Breast epithelium (tissue), 4 donors: ENCODE measurements around the gene SNX27. TPM values are rescaled to one million over a fixed set of nuclear protein-coding genes. Genes with fewer than 3 reads are reported as not detected.

Source experiments
- DNase-seq, 2 donors: peaks; one replicate each; pipeline ENCODE4 v3.0.0-alpha.2; 2019; ENCODE audit warnings: low spot score in 2 of 2
- H3K27ac ChIP-seq, 2 donors: fragments of 200-600 bp; sonication (generic) in 1 of 2; one replicate each; pipeline ENCODE4 v1.5.1; 2016 to 2019; ENCODE audit warnings: mild to moderate bottlenecking in 1 of 2
- H3K27me3 ChIP-seq, 2 donors: fragments of 200-600 bp; sonication (generic) in 1 of 2; one replicate each; pipeline versions ENCODE4 v1.5.1 to v1.6.0; 2017 to 2019; ENCODE audit warnings: control low read depth in 1 of 2, mild to moderate bottlenecking in 1 of 2
- H3K36me3 ChIP-seq: fragments of 200-600 bp; one replicate; pipeline ENCODE4 v1.5.1; 2019
- H3K4me1 ChIP-seq, 2 donors: fragments of 200-600 bp; sonication (generic); one replicate each; pipeline ENCODE4 v1.5.1; 2016 to 2019; ENCODE audit warnings: control low read depth in 1 of 2
- H3K4me3 ChIP-seq, 3 donors: fragments of 200-600 bp; sonication (generic); 1 replicate in 2 of 3; 2 replicates in 1 of 3; pipeline ENCODE4 v1.5.1; 2016 to 2019; ENCODE audit warnings: mild to moderate bottlenecking in 3 of 3, moderate library complexity in 2 of 3
- H3K9me3 ChIP-seq, 2 donors: fragments of 200-600 bp; sonication (generic) in 1 of 2; one replicate each; pipeline ENCODE4 v1.5.1; 2016 to 2019; ENCODE audit warnings: control low read depth in 1 of 2
- CTCF ChIP-seq, 3 donors: fragments of 450-650 bp; IDR thresholded peaks; one replicate each; pipeline ENCODE4 v1.5.1; 2016 to 2017; ENCODE audit warnings: antibody characterized with exemption in 3 of 3, mild to moderate bottlenecking in 3 of 3, moderate library complexity in 3 of 3
- POLR2A ChIP-seq: fragments of 450-650 bp; IDR thresholded peaks from one replicate; pipeline ENCODE4 v1.6.1; 2016; ENCODE audit warnings: antibody characterized with exemption, mild to moderate bottlenecking, moderate library complexity
- POLR2AphosphoS5 ChIP-seq, 3 donors: sonication (generic); formaldehyde crosslinking; IDR thresholded peaks; one replicate each; pipeline ENCODE4 v1.6.1; 2017; ENCODE audit warnings: antibody characterized with exemption in 3 of 3
- intact Hi-C: fragments of 100-400 bp; cut with DNase I; formaldehyde crosslinking; loops from one replicate; pipeline ENCODE4 v1.15.1; 2023; ENCODE audit warnings: low total_unique reads
- total RNA-seq, 3 donors: library from RNA; depleted of rRNA; stranded (reverse); fragments of >200 nt; gene quantifications; one replicate each; pipeline ENCODE4 v1.1.0, GENCODE V29; 2016

Gene SNX27
- total RNA-seq, 3 donors from 2014 or later: 41.3 to 46.8 (median 43.6) TPM

GRCh38 chr1:151610142-151610541 lies 1.7 kb upstream of the SNX27 start:
- TF ChIP-seq POLR2AphosphoS5 (IDR thresholded peaks at IDR 0.05) (no peak), CTCF (IDR thresholded peaks at IDR 0.05) (no peak), POLR2A (no peak)
- H3K4me3 ChIP-seq: no peak overlapping the region
- no peak overlapping the region for H3K27ac ChIP-seq
- H3K27me3 ChIP-seq: no peaks in the 10 kb centered on the region
- no peak for DNase-seq
- H3K36me3 ChIP-seq: no peaks in the 10 kb centered on the region
- no peaks in the 10 kb centered on the region for H3K9me3 ChIP-seq
- no peaks in the 10 kb centered on the region for H3K4me1 ChIP-seq
- intact Hi-C loops: no loop called here

- Histone ChIP-seq H3K27ac (peak overlapping the region; percentile 91 to 96), H3K9me3 (no peaks in the 10 kb centered on the region), H3K27me3 (no peaks in the 10 kb centered on the region), H3K4me3 (peak overlapping the region; percentile 71 to 95 (median 93)), H3K36me3 (no peaks in the 10 kb centered on the region), H3K4me1 (no peaks in the 10 kb centered on the region)
- TF ChIP-seq CTCF (IDR thresholded peaks at IDR 0.05) (no peak), POLR2A (no peak), POLR2AphosphoS5 (IDR thresholded peaks at IDR 0.05) (peak; percentile 76 to 89 (median 89))
- peak in 1 of 2 donors; percentile 44 for DNase-seq
- intact Hi-C loops: no loop called here
Measured at GRCh38 chr1:151611288-151611790, 511 bp upstream of the SNX27 start.

- Histone ChIP-seq H3K27me3 (no peaks in the 10 kb centered on the region), H3K36me3 (no peaks in the 10 kb centered on the region), H3K4me1 (no peaks in the 10 kb centered on the region), H3K27ac (peak overlapping the region; percentile 91 to 96), H3K4me3 (peak overlapping the region; percentile 71 to 95 (median 93)), H3K9me3 (no peaks in the 10 kb centered on the region)
- intact Hi-C loops: no loop called here
- no peak for DNase-seq
- TF ChIP-seq POLR2AphosphoS5 (IDR thresholded peaks at IDR 0.05) (no peak), POLR2A (no peak), CTCF (IDR thresholded peaks at IDR 0.05) (no peak)
Measured at GRCh38 chr1:151612501-151613281, 841 bp downstream of the SNX27 start.

GRCh38 chr1:151613282-151613780 lies 1.5 kb downstream of the SNX27 start:
- no peaks in the 10 kb centered on the region for H3K4me1 ChIP-seq

More at GRCh38 chr1:151613282-151613780, 1.5 kb downstream of the SNX27 start:
- Histone ChIP-seq H3K27ac (peak overlapping the region; percentile 91 to 96), H3K27me3 (no peaks in the 10 kb centered on the region), H3K9me3 (no peaks in the 10 kb centered on the region), H3K4me3 (peak overlapping the region; percentile 71 to 95 (median 93)), H3K36me3 (no peaks in the 10 kb centered on the region)
- no peak for TF ChIP-seq POLR2AphosphoS5 (IDR thresholded peaks at IDR 0.05)
- TF ChIP-seq CTCF (IDR thresholded peaks at IDR 0.05): no peak
- no peak for TF ChIP-seq POLR2A
- no peak for DNase-seq
- intact Hi-C loops: no loop called here
